ENCODE data around the gene KDM4B. TPM values are rescaled to one million over a fixed set of nuclear protein-coding genes. Genes with fewer than 3 reads are reported as not detected.

Gene KDM4B
- total and polyA plus RNA-seq, 4 donors = 17.1 to 49.5 (median 24.7) TPM

- DNase-seq (no peak), ATAC-seq (ENCODE audit: insufficient read depth, low FRiP score) (no peak)
- Histone ChIP-seq H3K4me3 (no peak overlapping the region), H3K9me3 (ENCODE audit: control insufficient read depth in 4 of 4, insufficient read depth in 3 of 4, low read length in 3 of 4) (no peaks in the 10 kb centered on the region), H3K27ac (ENCODE audit: low read depth in 1 of 2, low read length in 1 of 2) (no peak overlapping the region), H3K4me1 (ENCODE audit: control insufficient read depth in 5 of 5, insufficient read depth in 5 of 5, low read length in 5 of 5) (peaks cover 0 to 5% (median 0%) of the 10 kb centered on the region in 5 donors), H3K36me3 (ENCODE audit: control insufficient read depth in 4 of 4, insufficient read depth in 4 of 4, low read length in 4 of 4) (peaks cover 0 to 60% (median 11%) of the 10 kb centered on the region in 4 donors), H3K27me3 (ENCODE audit: control insufficient read depth in 3 of 3, insufficient read depth in 3 of 3, low read length in 2 of 3) (no peaks in the 10 kb centered on the region), H3K9ac (ENCODE audit: insufficient read depth in 1 of 2, low read length in 2 of 2) (no peak overlapping the region)
- WGBS, 2 donors = 87 to 91% methylated on average over 27 of the region's 27 CpGs
- TF ChIP-seq, protein P1, sequence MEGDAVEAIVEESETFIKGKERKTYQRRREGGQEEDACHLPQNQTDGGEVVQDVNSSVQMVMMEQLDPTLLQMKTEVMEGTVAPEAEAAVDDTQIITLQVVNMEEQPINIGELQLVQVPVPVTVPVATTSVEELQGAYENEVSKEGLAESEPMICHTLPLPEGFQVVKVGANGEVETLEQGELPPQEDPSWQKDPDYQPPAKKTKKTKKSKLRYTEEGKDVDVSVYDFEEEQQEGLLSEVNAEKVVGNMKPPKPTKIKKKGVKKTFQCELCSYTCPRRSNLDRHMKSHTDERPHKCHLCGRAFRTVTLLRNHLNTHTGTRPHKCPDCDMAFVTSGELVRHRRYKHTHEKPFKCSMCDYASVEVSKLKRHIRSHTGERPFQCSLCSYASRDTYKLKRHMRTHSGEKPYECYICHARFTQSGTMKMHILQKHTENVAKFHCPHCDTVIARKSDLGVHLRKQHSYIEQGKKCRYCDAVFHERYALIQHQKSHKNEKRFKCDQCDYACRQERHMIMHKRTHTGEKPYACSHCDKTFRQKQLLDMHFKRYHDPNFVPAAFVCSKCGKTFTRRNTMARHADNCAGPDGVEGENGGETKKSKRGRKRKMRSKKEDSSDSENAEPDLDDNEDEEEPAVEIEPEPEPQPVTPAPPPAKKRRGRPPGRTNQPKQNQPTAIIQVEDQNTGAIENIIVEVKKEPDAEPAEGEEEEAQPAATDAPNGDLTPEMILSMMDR (IDR thresholded peaks at IDR 0.05; ENCODE audit: control extremely low read depth, extremely low read depth) = no peak
Observed at GRCh38 chr19:5080030-5080654, 111.2 kb downstream of the KDM4B start.

DNA sequence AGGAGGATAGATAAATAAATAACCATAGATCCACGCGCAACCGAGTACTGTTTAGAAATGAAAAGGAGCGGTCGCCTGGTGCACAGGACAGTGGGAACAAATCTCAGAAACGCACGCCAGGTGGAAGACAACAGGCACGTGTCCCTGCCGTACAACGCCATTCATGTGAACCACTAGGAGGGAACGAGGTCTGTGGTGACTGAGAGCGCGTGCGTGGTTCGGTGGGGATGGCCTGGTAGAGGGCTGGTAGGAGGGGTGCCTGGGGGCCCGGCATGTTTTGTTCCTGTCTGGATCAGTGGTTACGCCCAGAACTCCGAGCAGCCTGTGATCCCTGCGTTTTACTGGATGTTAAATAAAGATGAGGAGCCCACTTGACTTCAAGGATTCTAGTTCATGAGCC lies 111.9 kb downstream of the KDM4B start:
- Histone ChIP-seq H3K27ac (ENCODE audit: low read depth in 1 of 2, low read length in 1 of 2) (no peak overlapping the region), H3K36me3 (ENCODE audit: control insufficient read depth in 4 of 4, insufficient read depth in 4 of 4, low read length in 4 of 4) (peaks cover 0 to 58% (median 11%) of the 10 kb centered on the region in 4 donors), H3K9me3 (ENCODE audit: control insufficient read depth in 4 of 4, insufficient read depth in 3 of 4, low read length in 3 of 4) (no peaks in the 10 kb centered on the region), H3K9ac (ENCODE audit: insufficient read depth in 1 of 2, low read length in 2 of 2) (no peak overlapping the region), H3K4me1 (ENCODE audit: control insufficient read depth in 5 of 5, insufficient read depth in 5 of 5, low read length in 5 of 5) (peaks cover 0 to 5% (median 0%) of the 10 kb centered on the region in 5 donors), H3K27me3 (ENCODE audit: control insufficient read depth in 3 of 3, insufficient read depth in 3 of 3, low read length in 2 of 3) (no peaks in the 10 kb centered on the region), H3K4me3 (no peak overlapping the region)
- 93 to 96% methylated on average over 19 of the region's 19 CpGs for WGBS, 2 donors
- DNase-seq (no peak), ATAC-seq (ENCODE audit: insufficient read depth, low FRiP score) (no peak)
- TF ChIP-seq, protein P1 (IDR thresholded peaks at IDR 0.05; ENCODE audit: control extremely low read depth, extremely low read depth) = no peak

GRCh38 chr19:5081443-5082161 lies 112.7 kb downstream of the KDM4B start:
- Histone ChIP-seq H3K9ac (ENCODE audit: insufficient read depth in 1 of 2, low read length in 2 of 2) (no peak overlapping the region), H3K27me3 (ENCODE audit: control insufficient read depth in 3 of 3, insufficient read depth in 3 of 3, low read length in 2 of 3) (no peaks in the 10 kb centered on the region), H3K9me3 (ENCODE audit: control insufficient read depth in 4 of 4, insufficient read depth in 3 of 4, low read length in 3 of 4) (no peaks in the 10 kb centered on the region), H3K36me3 (ENCODE audit: control insufficient read depth in 4 of 4, insufficient read depth in 4 of 4, low read length in 4 of 4) (peaks cover 0 to 61% (median 11%) of the 10 kb centered on the region in 4 donors), H3K4me3 (no peak overlapping the region), H3K27ac (ENCODE audit: low read depth in 1 of 2, low read length in 1 of 2) (no peak overlapping the region), H3K4me1 (ENCODE audit: control insufficient read depth in 5 of 5, insufficient read depth in 5 of 5, low read length in 5 of 5) (peaks cover 0 to 5% (median 0%) of the 10 kb centered on the region in 5 donors)
- WGBS, 2 donors = 96 to 97% methylated on average over 27 to 28 of the region's 28 CpGs
- no peak for ATAC-seq (ENCODE audit: insufficient read depth, low FRiP score)
- DNase-seq = no peak
- TF ChIP-seq, protein P1 (IDR thresholded peaks at IDR 0.05; ENCODE audit: control extremely low read depth, extremely low read depth) = no peak
